Measurements from ENCODE around the gene OXLD1. TPM values are rescaled to one million over a fixed set of nuclear protein-coding genes. Genes with fewer than 3 reads are reported as not detected.

Gene OXLD1
- total RNA-seq, 1 experiment from 2014 or later = 46.7 TPM

GRCh38 chr17:81666092-81666341, 388 bp downstream of the OXLD1 start:
- Histone ChIP-seq H3K9me3 (ENCODE audit: low read length) (no peaks in the 10 kb centered on the region), H3K79me2 (ENCODE audit: low read length) (peaks cover 56% of the 10 kb centered on the region), H4K20me1 (ENCODE audit: low read length) (no peaks in the 10 kb centered on the region), H3K4me2 (ENCODE audit: low read length) (peak overlapping the region; percentile 100), H3K9ac (ENCODE audit: low read length) (peak overlapping the region; percentile 98), H3K4me3 (ENCODE audit: low read length) (peak overlapping the region; percentile 93), H3F3A (ENCODE audit: low read length, unreplicated experiment) (no peaks in the 10 kb centered on the region), H3K4me1 (ENCODE audit: insufficient read depth, low read length) (peaks cover 35% of the 10 kb centered on the region), H3K36me3 (ENCODE audit: low read depth, low read length) (peaks cover 15% of the 10 kb centered on the region), H3K9me2 (replicated peaks; ENCODE audit: low read length) (no peaks in the 10 kb centered on the region), H2AFZ (ENCODE audit: low read length) (peak overlapping the region; percentile 71), H3K27me3 (ENCODE audit: low read length) (no peaks in the 10 kb centered on the region), H3K27ac (ENCODE audit: low read length) (peak overlapping the region; percentile 69)
- no peak for TF ChIP-seq EZH2 (IDR thresholded peaks at IDR 0.05; ENCODE audit: low read length, unreplicated experiment)
- no peak for TF ChIP-seq EZH2phosphoT487 (IDR thresholded peaks at IDR 0.05; ENCODE audit: borderline replicate concordance, low read length)
- TF ChIP-seq CTCF (conservative IDR thresholded peaks at IDR 0.05; ENCODE audit: low read depth, low read length) = no peak
- intact Hi-C loops (cut with micrococcal nuclease) = loop anchor here (2.0 kb wide), 1 partner anchor 29 kb away; the partner anchor contains the start of genes NPLOC4 and TSPAN10
- peak; percentile 5 for ATAC-seq
- ChIA-PET CTCF (no interaction called here), POLR2A (ENCODE audit: unreplicated experiment) (interaction anchor here (0.5 kb wide), 1 partner anchor 95 kb away, joined by 3 read pairs; no protein-coding TSS in a partner anchor)
- no peak for DNase-seq
- TSS peak; percentile 70 for BruUV-seq (replicated peaks)

- ChIA-PET CTCF (no interaction called here), POLR2A (ENCODE audit: unreplicated experiment) (no interaction called here)
- no peaks in the 10 kb centered on the region for H3F3A ChIP-seq (ENCODE audit: low read length, unreplicated experiment)
- peaks cover 35% of the 10 kb centered on the region for H3K4me1 ChIP-seq (ENCODE audit: insufficient read depth, low read length)
- no peaks in the 10 kb centered on the region for H3K9me3 ChIP-seq (ENCODE audit: low read length)
- peaks cover 14% of the 10 kb centered on the region for H3K36me3 ChIP-seq (ENCODE audit: low read depth, low read length)
- H3K27me3 ChIP-seq (ENCODE audit: low read length) = no peaks in the 10 kb centered on the region
- H3K79me2 ChIP-seq (ENCODE audit: low read length) = peaks cover 55% of the 10 kb centered on the region
- no TSS peak for BruUV-seq (replicated peaks)
- peak overlapping the region; percentile 69 for H3K27ac ChIP-seq (ENCODE audit: low read length)
- no peaks in the 10 kb centered on the region for H3K9me2 ChIP-seq (replicated peaks; ENCODE audit: low read length)
- peak overlapping the region; percentile 98 for H3K9ac ChIP-seq (ENCODE audit: low read length)
- H3K4me3 ChIP-seq (ENCODE audit: low read length) = peak overlapping the region; percentile 93
- DNase-seq (peak; percentile 9), ATAC-seq (peak; percentile 5)
- TF ChIP-seq CTCF (conservative IDR thresholded peaks at IDR 0.05; ENCODE audit: low read depth, low read length) = no peak
- no peak for TF ChIP-seq EZH2 (IDR thresholded peaks at IDR 0.05; ENCODE audit: low read length, unreplicated experiment)
- TF ChIP-seq EZH2phosphoT487 (IDR thresholded peaks at IDR 0.05; ENCODE audit: borderline replicate concordance, low read length) = no peak
- H3K4me2 ChIP-seq (ENCODE audit: low read length) = peak overlapping the region; percentile 100
- peak overlapping the region; percentile 71 for H2AFZ ChIP-seq (ENCODE audit: low read length)
- no peaks in the 10 kb centered on the region for H4K20me1 ChIP-seq (ENCODE audit: low read length)
- intact Hi-C loops (cut with micrococcal nuclease) = loop anchor here (2.0 kb wide), 1 partner anchor 29 kb away; the partner anchor contains the start of genes NPLOC4 and TSPAN10
These were observed 957 bp downstream of the OXLD1 start for GRCh38 chr17:81665205-81666091.

- no peaks in the 10 kb centered on the region for H3K9me2 ChIP-seq (replicated peaks; ENCODE audit: low read length)
- TF ChIP-seq CTCF (conservative IDR thresholded peaks at IDR 0.05; ENCODE audit: low read depth, low read length) (no peak), EZH2 (IDR thresholded peaks at IDR 0.05; ENCODE audit: low read length, unreplicated experiment) (no peak), EZH2phosphoT487 (IDR thresholded peaks at IDR 0.05; ENCODE audit: borderline replicate concordance, low read length) (no peak)
- ChIA-PET CTCF (no interaction called here), POLR2A (ENCODE audit: unreplicated experiment) (no interaction called here)
- H4K20me1 ChIP-seq (ENCODE audit: low read length) = no peaks in the 10 kb centered on the region
- H3K4me3 ChIP-seq (ENCODE audit: low read length) = no peak overlapping the region
- no peak overlapping the region for H3K4me2 ChIP-seq (ENCODE audit: low read length)
- DNase-seq (peak; percentile 65), ATAC-seq (no peak)
- no peak overlapping the region for H2AFZ ChIP-seq (ENCODE audit: low read length)
- intact Hi-C loops (cut with micrococcal nuclease) = no loop called here
- no peaks in the 10 kb centered on the region for H3K27me3 ChIP-seq (ENCODE audit: low read length)
- H3K36me3 ChIP-seq (ENCODE audit: low read depth, low read length) = peaks cover 4% of the 10 kb centered on the region; the same call in 1 of the 2 replicates
- peaks cover 46% of the 10 kb centered on the region for H3K4me1 ChIP-seq (ENCODE audit: insufficient read depth, low read length)
- H3K79me2 ChIP-seq (ENCODE audit: low read length) = peaks cover 41% of the 10 kb centered on the region
- no peaks in the 10 kb centered on the region for H3K9me3 ChIP-seq (ENCODE audit: low read length)
- H3K9ac ChIP-seq (ENCODE audit: low read length) = no peak overlapping the region
- H3K27ac ChIP-seq (ENCODE audit: low read length) = no peak overlapping the region
- H3F3A ChIP-seq (ENCODE audit: low read length, unreplicated experiment) = no peaks in the 10 kb centered on the region
- BruUV-seq (replicated peaks) = no TSS peak
These were observed 2.3 kb downstream of the OXLD1 start for GRCh38 chr17:81664051-81664470.

Measured in PC-3 (cell line).